SIG-M5 treated with dmso at 0.1 percent for 504 hours (cell line): ENCODE data around the gene TRAPPC10.
"Not testable (repeated sequence)": the region's sequence is repeated elsewhere in the genome, so short reads cannot be mapped to it uniquely, and the experiment has no call there.

ENCODE experiments used
- DNase-seq: peaks from one replicate; lab custom pipeline; 2025; ENCODE audit not compliant: unreplicated experiment; lab: John Stamatoyannopoulos, UW

Gene TRAPPC10

DNA sequence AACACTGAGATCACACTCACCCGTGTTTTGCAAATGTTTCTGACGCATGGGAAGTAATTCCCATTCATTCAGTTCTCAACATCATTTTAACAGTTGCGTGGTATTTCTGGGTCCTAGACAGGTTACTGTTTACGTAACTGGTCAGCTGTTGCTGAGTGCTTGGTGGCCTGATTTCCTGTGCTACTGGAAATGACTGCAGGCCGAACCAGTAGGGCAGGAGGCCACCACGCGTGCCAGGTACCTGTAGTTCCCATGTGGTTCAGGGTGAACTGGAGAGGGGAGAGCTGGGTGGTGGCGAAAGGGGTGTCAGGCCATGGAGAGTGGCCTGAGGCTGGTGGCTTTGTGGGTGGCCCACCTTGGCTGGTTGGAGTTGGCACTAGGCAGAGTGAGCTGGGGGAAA lies 122.6 kb downstream of the TRAPPC10 start:
- not testable (repeated sequence) for DNase-seq

DNA sequence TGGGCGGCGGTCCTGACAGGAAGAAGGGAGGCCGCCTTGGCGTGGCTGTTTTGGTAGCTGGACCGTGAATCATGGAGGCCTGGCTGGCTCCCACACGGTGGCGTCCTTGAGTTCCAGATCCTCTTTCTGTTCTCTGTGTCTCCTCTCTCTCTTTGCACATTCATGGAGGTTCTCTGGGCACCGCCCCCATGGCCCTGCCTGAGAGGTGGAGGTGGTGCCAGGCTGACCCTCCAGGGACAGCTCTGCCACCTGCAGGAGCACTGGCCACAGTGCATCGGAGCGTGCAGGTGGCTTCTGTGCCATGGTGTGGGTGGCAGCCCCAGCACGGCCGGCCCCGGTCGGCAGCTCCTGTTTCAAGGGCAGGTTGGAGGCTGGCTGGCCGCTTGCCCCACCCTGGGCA lies 125.9 kb downstream of the TRAPPC10 start:
- not testable (repeated sequence) for DNase-seq

DNA sequence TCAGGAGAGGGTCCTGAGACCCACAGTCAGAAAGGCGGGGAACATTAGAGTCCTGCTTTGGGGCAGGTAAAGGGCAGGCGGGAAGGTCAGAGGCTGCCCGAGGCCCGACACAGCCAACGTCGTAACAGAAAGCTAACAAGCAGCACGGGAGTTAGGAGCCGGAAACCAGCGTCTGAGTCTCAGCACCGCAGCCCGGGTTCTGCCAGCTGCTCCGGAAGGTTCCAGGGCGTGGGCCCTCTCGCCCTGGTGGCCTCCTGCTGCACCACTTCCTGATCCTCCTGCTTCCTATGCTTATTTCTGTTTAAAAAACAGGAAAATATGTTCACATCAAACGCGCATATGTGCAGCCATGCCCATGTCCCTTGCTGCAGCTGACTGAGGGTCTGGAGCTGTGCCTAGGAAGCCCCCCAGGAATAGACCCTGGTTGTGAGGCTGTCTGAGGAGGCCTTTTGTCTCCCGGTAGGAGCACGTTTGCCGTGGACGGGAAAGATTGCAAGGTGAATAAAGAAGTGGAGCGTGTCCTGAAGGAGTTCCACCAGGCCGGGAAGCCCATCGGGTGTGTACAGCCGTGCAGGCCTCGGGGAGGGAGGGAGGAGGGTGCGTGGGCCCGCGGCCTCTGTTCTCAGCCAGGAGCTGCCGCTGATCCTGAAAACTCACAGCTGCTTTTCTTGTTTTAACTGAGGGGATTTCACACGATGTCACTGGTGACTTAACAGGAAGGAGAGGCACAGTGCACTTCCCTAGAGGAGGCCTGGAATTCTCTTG lies 127.9 kb downstream of the TRAPPC10 start:
- DNase-seq, result not testable (repeated sequence)

DNA sequence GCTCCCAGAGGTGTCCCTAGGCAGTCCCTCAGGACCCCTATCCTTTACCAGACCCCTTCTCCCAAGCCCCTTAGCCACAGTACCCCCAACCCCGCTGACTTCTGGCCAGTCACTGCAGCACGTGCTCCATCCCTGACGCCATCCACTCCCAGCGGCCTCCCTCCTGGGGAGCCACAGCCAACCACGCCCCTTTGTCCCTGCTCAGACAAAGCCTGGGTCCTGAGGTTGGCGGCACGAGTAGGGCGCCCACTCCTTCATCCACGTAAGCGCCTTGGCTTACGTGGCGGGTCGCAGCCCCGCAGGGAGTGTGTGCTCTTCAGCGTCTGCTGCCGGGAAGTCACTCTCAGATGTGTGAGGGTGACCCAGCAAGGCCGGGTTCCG lies 128.4 kb downstream of the TRAPPC10 start:
- DNase-seq, result not testable (repeated sequence)

DNA sequence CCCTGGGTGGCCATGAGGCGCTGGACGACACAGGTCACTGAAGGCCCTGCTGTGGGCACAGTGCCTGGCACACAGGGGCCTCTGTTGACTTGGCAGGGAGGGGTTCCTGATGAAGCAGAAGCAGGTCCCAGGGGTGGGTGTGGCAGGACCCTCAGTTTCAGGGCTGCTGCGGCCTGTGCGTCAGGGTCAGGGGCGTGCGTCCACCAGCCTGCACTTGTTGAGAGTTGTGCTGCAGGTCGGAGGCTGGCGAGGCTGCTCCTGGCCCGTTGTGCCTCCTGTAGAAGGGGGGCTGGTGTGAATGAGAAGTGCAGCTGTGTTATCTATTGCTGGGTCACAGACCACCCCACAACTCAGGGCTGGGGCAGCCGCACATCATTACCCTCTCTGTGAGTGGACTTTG lies 130.4 kb downstream of the TRAPPC10 start:
- not testable (repeated sequence) for DNase-seq

DNA sequence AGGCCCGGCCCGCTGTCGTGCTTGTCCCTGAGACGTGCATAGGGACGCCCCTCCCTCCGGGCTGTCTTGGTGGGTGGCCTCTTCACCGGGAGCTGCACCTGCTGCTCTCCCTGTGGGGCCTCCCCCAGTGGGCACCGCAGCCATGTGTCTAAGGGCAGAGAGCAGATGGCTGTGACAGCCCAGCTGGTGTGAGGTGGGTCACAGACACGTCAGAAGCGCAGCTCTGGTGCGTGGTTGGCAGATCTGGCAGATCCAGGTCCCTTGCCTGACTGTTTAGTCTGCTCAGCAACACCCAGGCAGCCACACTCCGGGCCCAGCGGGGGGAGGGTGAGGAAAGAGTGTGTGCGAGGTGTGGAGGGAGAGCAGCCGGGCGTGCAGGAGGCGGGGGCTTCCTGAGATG lies 131.3 kb downstream of the TRAPPC10 start:
- DNase-seq, result not testable (repeated sequence)

DNA sequence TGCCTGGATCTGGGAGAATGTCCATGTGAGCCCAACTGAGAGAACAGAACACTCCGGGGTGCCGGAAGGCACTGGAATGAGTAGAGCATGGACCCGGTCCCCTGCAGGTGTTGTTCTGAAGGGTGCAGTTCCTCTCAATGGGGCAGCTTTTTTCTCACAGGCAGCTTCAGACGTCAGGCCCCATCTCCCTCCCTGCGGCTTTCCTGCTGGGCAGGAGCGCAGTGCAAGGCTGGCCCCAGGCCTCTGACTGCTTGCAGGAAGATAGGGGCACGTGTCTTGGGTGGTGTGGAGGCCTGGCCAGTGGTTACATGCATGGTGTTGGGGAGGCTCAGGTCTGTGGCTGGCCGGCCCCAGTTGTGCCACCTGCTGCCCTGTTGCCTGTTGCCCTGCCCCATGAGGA lies 131.9 kb downstream of the TRAPPC10 start:
- not testable (repeated sequence) for DNase-seq

DNA sequence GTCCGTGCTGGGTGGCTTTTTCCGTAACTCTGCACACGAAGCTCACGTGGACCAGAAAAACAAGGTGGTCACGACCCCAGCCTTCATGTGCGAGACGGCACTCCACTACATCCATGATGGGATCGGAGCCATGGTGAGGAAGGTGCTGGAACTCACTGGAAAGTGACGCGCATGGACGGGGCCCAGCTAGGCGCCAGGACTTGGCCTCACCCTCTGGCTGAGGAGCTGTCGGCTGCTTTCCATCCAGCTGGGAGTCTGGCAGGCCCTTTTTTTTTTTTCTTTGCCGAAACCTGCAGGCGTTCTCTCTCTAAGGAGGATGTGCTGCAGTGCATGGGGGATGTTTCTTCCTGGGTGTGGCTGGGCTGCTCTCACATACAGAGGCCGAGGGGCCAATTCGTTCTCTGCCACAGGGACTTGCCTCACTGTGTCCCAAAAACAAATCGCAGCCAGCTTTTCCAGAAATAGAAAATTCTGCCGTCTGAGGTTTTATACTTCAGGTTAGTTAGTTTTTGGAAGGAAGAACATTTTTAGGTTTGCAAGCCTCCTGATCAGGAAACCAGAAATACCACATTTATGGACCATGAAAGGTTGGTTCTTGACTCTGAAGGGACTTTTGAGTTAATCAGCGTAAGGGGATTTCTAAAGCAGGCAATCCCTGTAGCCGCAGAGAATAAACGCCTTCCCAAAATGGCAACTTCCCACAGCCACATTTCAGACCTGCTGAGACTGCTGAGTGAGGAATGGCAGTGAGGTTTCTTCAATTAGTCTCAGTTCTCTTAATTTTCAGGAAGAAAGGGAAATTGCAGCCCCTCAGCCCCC lies 132.9 kb downstream of the TRAPPC10 start:
- not testable (repeated sequence) for DNase-seq

DNA sequence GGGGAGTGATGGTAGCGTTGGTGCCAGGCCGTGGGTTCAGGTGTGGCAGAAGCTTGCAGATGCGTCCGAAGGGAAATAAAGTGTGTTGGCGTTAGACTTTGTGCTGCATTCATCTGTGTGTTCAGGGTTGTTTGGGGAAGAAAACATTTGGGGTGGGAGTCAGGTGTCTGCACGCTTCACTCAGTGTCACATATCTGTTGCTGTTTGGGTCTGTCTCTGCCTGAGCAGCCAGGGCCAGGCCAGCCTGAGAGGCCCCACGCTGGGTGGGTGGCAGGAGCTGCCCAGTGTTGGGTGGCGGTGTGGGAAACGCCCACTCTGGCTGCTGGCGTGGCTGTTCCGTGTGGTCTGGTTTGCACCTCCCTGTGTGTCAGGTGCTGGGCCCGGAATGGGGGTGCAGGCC lies 133.5 kb downstream of the TRAPPC10 start:
- not testable (repeated sequence) for DNase-seq

DNA sequence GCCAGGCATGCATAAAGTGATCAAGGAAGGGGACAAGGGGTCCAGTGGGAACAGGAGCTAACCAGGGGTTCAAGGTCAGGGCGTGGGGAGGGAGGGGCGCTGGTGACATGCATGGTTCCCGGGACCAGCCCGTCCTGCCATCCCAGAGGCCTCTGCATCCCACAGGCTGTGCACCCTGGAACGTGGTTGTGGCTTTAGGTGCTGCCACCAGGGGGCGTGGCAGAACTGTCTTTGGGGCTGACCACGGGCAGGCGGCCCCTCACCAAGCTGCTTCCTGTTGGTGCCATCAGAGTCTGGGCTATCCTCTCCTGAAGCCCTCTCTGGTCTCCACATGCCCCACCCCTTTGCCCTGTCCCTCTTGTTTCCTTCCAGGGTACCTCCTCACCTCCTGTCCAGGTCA lies 135.0 kb downstream of the TRAPPC10 start:
- not testable (repeated sequence) for DNase-seq

DNA sequence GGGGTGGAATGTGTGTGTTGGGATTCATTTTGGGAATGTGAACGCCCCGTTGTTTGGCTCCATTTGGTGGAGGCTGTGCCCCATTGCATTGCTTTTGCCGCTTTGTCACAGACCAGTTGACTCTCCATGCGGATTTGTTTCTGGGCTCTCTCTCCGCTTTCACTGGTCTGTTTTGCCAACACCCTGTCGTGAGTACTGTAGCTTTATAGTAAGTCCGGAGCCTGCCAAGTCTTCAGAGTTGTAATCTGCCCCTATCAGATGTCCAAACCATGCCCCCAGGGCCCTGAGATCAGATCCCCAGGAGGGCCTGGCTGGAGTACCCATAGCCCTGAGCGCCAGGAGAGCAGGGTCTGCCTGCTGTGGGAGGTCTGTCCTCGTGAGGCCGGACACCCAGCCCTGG lies 138.1 kb downstream of the TRAPPC10 start:
- not testable (repeated sequence) for DNase-seq

DNA sequence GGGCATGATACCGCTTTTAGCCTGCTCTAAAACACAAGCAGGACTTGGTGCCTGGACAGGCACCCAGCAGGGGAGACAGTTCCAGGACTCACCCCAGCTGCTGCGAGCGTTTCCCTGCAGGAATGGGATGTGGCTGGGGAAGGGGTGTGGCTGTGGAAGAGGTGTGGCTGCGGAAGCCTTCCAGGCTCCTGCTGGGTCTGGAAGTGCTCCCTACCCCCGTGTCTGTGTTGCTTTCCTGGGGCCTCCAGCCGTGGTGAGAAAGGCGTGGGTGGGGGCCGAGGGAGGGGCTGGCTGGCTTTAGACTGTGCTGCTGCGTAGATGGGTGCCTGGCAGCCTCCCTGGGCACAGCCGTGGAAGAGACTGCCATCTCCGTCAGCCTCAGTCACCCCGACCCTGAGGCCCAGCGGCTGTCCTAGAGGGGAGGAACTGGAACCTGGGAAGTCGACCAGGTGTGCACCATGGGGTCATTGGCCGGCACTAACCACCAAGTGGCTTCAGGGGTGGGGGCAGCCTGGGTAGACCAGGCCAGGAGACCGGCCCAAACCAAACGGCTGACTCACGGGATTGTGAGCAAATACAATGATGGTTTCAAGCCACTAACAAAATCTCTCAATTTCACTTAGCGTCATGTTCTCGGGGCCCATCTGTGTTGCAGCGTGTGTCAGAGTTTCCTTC lies 141.2 kb downstream of the TRAPPC10 start:
- DNase-seq, result not testable (repeated sequence)

DNA sequence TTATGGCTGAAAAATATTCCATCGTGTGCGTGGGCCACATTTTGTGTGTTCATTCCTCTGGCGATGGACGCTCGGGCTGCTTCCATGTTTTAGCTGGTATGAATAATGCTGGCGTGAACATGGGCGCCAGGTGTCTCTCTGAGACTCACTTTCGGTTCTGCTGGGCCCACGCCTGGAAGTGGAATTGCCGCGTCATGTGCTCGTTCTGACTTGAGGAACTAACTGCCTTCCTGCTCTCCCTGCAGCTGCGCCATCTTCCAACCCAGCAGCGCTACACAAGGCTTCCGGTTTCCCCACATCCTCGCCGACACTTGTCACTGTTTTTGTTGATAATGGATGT lies 141.8 kb downstream of the TRAPPC10 start:
- not testable (repeated sequence) for DNase-seq

DNA sequence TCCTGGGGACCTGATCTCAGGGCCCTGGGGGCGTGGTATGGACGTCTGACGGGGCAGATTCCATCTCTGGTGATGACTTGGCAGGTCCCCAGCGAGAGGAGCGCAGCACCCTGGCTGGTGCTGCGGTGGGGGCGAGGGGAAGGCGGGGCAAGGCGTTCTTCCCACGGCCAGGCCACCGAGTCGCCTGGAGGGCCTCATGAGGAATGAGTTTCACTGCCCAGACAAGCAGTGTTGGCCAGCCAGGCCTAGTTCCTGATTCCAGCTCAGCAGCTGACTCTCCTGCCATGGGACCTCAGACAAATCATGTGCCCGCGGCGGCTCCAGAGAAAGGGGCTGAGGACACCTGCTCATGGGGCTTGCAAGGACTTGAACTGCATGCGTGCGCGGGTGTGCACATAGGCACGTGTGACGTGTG lies 142.7 kb downstream of the TRAPPC10 start:
- not testable (repeated sequence) for DNase-seq

DNA sequence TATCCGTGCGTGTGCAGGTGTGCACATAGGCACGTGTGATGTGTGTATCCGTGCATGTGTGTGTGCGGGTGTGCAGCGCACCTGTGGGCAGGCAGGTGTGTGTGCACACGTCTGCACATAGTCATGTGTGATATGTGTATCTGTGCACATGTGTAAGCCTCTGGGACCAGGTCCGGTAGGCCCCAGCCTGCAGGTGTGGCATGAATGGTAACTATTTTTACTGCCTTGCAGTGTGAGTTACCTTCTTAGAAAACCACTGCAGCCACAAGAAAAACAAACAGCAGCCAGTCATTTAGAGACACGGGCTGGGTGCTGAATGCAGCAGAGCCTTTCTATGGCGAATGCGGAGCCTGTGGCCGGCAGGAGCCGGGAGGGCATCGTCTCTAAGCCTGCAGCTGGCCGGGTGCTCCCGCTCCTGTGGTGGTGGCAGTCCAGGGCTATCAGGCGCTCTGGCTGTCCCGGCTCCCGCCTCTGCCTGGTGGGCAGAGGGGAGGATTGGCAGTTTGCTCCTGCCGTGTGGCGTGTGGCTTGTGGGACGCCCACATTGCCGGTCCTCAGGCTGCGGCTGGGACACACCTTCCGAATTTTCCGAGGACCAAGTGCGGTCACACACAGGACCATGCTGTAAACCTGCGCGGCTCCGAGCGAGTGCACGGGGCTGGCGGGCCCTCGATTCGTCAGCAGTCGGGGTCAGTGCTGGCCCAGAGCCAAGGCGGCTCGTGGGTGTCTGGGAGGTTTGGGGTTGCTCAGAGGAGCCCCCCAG lies 143.3 kb downstream of the TRAPPC10 start:
- DNase-seq, result not testable (repeated sequence)

DNA sequence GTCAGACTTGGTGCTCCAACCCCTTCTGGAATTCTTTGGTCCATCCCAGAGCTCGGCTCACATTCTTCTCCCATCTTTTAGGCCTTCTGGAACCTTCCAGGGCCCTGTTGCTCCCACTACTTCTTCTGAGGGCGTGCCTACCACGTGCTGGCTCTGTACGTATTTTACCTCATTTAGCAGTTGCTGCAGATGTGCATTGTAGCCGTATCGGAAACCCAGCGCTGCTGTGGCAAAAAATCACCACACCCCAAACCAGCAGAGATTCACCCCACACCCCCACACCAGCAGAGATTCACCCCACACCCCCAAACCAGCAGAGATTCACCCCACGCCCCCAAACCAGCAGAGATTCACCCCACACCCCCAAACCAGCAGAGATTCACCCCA lies 143.9 kb downstream of the TRAPPC10 start:
- DNase-seq, result not testable (repeated sequence)
